HG03469 (cell line): Measurements from ENCODE around the gene AGAP1.

Source experiments
- ATAC-seq: cut with Tn5 transposase; IDR thresholded peaks from one replicate; pipeline ENCODE4 v1.9.1; 2021; ENCODE audit warnings: mild to moderate bottlenecking, moderate library complexity, moderate number of reproducible peaks; ENCODE audit not compliant: unreplicated experiment

AGAP1 gene

DNA sequence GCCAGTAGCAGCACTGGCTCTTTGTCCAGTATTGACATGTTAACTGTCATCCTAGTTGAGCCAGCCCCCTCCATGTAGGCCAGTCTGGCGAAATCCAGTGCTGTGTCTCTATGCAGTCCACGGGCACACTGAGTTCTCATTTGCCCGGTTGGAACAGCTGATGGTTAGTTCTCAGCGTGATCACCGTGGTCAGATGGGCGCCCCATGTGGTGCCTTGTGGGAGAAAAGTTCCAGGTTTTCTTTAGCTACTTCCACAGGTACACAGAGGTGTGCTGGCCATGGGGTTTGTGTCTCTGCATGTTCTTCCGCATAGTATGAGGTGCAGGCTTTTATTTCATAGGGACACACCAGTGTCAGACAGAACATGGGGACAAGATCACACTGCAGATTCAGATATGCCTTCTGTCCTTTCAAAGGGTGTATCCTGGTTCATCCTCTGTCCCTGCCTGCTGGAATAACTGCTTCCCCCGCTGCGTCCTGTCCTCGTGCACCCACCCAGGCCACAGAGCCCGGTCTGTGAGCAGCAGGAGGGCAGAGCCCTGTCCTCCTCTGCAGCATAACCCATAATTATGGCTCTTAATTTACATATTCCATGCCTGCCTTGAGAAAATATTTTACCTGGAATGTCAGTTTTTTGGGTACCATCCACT, 340.3 kb downstream of the AGAP1 start:
- ATAC-seq = no peak

- no peak for ATAC-seq
These were observed 340.9 kb downstream of the AGAP1 start for GRCh38 chr2:235834781-235835180.

DNA sequence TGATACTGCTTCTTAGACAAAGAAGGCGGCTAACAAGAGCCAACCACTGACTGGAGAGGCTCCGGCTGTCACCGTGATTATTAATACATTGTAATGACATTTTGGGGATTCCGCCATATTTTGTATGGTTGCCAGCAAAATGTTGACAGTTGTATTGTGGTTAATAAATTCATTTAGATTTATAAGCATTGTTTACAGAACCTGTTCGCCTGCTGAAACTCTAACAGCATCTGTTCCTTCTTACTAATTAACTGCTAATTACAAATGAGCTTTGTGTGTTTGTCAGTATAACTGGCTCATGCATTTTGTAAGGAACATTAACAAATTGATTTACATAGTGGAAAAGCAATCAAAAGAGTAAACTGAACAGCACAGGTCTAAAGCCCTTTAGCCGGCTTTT, 342.0 kb downstream of the AGAP1 start:
- no peak for ATAC-seq

- no peak for ATAC-seq
These were observed 342.7 kb downstream of the AGAP1 start for GRCh38 chr2:235836491-235836911.

DNA sequence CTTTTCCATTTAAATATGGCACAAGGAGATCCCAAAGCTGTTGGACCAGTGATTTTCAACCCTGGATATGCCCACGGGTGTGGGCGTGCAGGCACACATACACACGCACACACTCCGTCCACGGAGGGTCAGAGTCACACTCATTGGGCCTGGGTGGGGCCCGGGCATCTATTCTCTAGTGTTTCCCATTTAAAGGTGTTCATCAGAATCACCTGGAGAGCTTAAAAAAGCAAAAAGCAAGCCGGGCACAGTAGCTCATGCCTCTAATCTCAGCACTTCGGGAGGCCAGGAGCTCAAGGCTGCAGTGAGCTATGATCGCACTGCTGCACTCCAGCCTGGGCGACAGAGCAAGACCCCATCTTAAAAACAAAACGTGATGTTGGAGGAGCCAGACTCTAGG, 345.4 kb downstream of the AGAP1 start:
- no peak for ATAC-seq

DNA sequence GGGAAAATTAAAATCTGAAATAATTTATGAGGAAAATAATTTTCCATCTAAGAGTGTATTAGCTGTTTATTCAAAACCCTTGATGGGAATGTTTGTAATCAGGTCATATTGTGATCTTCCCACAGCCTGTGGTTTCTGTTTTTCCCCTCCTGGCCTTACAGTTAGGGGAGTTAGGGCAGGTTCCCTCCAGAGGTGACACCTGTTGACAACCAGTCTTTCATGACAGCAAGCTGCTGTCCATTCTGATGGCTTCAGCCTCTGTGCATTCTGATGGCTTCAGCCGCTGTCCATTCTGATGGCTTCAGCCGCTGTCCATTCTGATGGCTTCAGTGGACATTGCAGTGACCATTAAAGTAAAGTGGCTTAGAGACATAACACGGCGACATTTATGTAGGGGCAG, 346.1 kb downstream of the AGAP1 start:
- no peak for ATAC-seq

DNA sequence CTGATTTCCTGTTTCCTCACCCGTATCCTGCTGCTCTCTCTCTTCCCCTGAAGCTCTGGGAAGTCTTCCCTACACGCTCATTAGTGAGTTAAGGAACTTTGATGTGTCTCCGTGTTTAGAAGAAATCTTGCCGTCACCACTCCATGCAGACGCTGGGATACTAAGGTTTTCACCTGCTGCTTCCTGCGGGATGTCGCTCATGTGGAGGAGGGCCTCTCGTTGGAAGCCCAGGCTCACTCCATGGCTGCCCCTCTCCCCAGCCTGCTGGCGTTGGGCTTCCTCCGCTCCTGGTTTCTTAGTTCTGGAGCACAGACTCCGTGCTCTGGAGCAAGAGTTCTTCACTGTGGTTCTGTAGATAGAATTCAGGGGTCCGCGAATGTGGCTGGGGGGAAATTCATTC, 348.0 kb downstream of the AGAP1 start:
- no peak for ATAC-seq

GRCh38 chr2:235842941-235843340, 349.1 kb downstream of the AGAP1 start:
- ATAC-seq = no peak

- no peak for ATAC-seq
These were observed 349.9 kb downstream of the AGAP1 start for GRCh38 chr2:235843591-235844395.

- ATAC-seq = no peak
These were observed 350.7 kb downstream of the AGAP1 start for GRCh38 chr2:235844561-235844960.

- no peak for ATAC-seq
These were observed 351.4 kb downstream of the AGAP1 start for GRCh38 chr2:235845245-235845644.

- ATAC-seq = no peak
These were observed 353.7 kb downstream of the AGAP1 start for GRCh38 chr2:235847576-235847975.

DNA sequence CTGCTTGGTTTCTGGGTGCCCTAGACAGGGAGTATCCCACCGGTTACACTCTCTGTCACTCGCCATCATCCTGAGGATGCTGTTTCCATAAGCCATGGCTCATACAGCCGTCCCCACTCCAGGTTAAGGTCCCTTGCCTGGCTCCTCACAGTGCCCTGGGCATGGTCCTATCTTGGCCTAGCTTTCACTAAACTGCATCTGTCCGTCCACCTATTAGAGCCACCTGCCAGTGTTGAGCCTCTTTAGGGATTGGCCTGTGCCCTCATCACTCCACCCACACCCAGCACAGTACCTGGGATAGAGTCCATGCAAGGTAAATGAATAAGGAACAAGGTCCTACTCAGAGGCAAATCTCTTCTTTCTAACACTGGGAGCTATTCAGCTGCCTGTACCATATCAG, 354.2 kb downstream of the AGAP1 start:
- no peak for ATAC-seq

GRCh38 chr2:235848946-235849345, 355.1 kb downstream of the AGAP1 start:
- no peak for ATAC-seq

GRCh38 chr2:235849489-235849888, 355.6 kb downstream of the AGAP1 start:
- ATAC-seq = no peak

DNA sequence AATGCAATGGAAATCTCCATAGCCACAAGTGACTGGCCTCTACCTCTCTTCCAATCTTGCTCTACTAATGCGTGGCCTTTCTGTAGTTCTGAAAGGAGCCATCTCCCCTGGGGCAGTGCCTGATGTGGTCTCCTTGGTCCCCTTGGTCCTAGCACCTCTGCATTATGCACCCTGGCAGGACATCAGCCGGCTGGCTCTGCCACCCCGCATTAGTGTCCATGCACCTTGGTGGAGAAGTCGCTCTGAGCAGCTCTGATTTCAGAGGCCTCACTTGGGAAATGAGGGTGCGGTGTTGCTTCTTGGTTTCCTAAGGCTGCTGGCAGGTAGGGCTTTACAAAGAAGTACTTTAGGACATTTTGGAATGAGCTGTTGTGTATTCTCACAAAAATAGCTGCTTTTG, 356.4 kb downstream of the AGAP1 start:
- no peak for ATAC-seq

DNA sequence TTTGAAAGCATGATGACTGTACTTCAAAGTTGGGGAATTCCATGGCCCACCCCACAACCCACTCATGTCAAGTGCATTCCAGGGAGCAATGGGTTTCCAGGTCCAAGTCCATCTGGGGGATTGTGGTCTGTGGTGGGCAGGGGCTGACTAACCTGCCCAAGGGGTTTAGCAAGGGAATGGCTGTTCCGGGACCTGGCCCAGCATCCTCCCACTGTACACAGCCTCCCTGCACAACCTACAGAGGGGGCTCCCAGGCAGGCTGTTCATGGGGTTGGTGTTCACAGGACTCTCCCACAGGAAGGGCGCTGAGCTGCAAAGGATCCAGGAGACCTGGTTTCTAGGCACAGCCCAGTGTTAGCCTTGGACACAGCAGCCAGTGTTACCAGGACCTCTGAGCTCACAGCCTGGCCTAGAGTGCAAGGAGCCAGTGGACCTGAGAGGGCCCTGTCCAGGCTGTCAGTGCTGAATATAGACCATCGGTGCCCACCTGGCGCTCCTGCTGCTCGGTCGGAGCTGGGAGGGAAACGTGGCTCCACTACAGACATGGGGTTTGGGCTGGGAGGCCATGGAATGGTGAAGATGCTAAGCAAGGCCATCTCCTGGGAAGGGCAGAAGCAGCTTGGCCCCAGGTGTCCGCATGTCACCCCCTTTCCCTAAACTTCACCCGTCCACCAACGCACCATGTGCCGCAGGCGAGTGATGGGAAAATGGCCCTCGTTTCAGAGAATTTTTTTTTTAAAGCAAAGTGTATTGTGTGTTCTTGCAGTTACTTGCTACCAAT, 357.1 kb downstream of the AGAP1 start:
- no peak for ATAC-seq

DNA sequence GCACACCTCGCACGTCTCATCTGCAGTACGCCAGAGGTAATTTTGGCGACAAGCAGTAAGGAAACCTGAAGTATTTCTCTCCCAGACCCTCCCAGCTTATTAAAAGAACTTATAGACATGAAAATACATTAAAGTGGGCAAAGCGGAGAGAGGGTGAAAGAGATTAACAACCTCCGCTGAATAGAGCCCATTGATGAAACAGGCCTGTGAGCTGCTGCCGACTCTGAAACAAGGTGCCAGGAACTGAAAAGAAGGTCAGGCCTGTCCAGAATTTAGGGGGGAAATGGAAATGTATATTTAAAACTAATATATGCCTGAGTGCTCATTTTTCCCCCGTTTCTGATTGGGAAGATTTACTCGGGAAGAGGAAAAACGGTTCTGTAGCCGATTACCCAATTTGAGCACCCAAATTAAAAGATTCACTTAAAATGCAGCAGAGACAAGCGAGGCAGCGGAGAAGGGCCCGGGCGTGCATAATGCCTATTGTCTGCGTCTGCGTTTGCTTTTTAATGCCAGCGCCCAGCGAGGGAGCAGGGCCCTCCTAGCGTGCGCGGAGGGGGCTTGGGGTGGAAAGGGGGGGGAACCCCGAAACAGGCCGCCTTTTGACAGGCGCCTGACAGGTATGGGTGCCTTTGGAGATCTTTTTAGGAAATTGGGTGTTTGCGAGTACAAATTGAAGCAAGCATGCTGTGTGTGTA, 358.1 kb downstream of the AGAP1 start:
- ATAC-seq = no peak

GRCh38 chr2:235852526-235852920, 358.7 kb downstream of the AGAP1 start:
- no peak for ATAC-seq

DNA sequence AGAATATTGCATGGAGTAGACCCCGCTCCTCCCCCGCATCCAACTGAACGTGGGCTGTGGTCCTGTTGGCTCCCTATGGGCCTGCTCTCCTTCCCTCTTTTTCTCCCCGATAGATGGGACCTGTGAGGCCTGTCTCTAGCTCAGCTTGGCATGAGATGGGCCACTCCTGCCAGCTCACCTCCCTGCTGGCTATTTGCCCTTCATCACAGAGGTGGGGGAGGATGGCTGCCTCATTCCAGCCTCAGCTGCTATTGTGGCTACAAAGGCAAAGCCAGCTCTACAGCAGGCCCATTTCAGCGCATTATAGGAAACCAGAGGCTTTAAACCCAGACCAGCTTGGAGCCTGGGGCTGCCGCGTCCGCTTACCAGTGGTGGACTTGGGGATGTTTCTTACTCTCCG, 360.4 kb downstream of the AGAP1 start:
- no peak for ATAC-seq

GRCh38 chr2:235855011-235855410, 361.2 kb downstream of the AGAP1 start:
- no peak for ATAC-seq
